IPS DF 4.7 (cell line): ENCODE data around the gene CD81.

Experiments used
- DNase-seq: peaks from one replicate; pipeline ENCODE4 v3.0.0-alpha.2; 2013; ENCODE audit warnings: low spot score; ENCODE audit errors: extremely low read depth

Gene CD81

DNA sequence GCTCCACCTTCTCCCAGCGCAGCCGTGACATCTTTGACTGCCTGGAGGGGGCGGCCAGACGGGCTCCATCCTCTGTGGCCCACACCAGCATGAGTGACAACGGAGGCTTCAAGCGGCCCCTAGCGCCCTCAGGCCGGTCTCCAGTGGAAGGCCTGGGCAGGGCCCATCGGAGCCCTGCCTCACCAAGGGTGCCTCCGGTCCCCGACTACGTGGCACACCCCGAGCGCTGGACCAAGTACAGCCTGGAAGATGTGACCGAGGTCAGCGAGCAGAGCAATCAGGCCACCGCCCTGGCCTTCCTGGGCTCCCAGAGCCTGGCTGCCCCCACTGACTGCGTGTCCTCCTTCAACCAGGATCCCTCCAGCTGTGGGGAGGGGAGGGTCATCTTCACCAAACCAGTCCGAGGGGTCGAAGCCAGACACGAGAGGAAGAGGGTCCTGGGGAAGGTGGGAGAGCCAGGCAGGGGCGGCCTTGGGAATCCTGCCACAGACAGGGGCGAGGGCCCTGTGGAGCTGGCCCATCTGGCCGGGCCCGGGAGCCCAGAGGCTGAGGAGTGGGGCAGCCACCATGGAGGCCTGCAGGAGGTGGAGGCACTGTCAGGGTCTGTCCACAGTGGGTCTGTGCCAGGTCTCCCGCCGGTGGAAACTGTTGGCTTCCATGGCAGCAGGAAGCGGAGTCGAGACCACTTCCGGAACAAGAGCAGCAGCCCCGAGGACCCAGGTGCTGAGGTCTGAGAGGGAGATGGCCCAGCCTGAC lies 26.0 kb downstream of the CD81 start:
- DNase-seq = no peak

DNA sequence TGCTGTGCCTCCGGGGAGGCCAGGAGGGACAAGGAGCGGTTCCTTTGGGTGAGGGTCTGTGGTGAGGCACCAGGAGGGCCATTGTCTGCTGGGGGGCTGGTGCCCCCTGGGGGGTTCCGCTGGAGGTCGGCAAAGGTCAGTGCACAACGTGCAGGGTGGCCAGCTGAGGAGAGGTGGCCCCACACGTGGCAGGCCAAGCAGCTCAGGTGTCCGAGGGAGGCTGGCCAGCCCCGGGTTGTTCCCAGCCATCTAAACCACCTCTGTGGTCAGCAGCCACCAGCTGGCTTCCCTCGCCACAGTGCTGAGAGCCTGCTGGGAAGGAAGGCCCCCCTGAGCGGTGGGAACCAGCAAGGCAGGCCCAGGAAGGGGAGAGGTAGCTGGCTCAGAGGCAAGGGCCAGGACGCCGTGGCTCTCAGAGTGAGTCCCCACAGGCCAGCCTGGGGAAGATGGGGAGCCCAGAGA lies 27.7 kb downstream of the CD81 start:
- DNase-seq = no peak

DNA sequence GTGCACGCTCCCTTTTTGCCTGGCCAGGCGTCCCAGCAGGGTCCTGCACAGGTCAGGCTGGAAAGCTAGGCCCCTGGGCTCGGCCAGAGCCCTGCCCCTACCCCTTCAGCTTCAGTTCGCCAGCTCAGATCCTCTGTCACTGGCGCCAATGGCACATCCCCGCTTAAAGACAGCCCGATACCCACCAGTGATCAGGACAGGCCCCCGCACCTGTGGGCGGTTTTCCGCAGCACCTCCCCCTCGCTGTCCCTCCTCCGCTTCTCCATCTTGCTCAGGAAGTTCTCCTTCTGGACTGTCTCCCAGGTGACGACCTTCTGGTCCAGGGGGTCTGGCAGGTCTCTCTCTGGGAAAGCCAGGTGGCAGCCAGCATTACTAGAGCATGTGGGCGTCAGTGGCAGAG lies 29.3 kb downstream of the CD81 start:
- no peak for DNase-seq

DNA sequence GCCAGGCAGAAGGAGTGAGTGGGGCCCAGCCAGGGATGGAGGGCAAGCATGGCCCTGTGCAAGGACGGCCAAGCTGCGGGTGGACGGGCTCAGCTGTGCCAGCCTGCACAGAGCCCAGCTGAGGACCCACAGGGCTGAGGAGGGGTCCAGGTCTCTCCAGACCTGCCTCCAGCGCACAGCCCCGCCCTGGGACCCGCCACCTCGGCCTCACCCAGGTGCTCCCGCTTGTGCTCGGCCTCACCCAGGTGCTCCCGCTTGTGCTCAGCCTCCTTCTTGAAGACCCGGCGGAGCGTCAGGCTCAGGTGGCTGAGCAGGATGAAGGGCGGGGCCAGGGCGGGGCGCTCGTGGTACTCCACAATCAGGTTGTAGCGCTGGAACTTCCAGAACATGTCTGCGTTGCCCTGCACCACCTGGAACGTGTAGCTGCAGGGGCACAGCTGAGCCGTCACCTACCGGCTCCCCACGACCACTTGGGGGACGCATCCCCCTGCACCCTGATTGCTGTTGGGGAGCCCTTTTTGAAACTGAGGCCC lies 29.8 kb downstream of the CD81 start:
- DNase-seq = no peak

DNA sequence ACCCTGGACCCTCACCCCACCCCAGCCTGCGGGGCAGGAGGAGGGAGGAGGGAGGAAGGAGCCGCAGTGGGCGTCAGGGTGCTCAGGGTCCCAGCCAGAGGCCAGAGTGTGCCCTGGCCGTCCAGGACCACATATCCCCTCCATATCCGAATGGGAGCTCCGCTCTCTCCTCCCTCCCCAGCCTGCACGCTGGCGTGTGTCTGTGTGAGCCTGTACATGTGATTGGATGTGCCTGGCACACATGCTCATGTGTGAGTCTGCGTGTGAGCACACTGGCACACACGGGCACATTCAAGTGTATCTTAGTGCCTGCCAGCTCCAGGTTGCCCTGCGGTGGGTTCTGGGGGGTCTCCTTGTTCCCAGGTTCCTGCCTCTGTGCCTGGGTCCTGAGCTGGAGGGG lies 31.6 kb downstream of the CD81 start:
- DNase-seq = no peak

DNA sequence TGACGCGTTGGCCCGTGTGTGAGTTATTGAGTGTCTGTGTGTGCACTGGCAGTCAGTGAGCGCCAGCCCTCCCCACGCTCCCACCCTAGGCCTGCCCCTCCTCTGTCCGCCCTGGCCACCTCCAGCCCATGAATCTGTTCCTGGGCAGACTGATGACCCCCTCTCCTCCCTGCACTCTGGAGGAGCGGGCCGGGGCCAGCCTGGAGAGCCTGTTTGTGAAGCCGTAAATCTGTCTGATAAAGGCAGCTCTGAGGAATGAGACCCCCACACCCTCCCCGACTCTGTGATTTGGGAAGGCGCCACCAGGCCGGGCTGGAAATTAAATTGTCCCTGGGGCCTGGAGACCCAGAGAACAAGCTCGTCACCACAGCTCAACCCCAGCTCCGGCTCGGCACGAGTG lies 32.0 kb downstream of the CD81 start:
- no peak for DNase-seq

DNA sequence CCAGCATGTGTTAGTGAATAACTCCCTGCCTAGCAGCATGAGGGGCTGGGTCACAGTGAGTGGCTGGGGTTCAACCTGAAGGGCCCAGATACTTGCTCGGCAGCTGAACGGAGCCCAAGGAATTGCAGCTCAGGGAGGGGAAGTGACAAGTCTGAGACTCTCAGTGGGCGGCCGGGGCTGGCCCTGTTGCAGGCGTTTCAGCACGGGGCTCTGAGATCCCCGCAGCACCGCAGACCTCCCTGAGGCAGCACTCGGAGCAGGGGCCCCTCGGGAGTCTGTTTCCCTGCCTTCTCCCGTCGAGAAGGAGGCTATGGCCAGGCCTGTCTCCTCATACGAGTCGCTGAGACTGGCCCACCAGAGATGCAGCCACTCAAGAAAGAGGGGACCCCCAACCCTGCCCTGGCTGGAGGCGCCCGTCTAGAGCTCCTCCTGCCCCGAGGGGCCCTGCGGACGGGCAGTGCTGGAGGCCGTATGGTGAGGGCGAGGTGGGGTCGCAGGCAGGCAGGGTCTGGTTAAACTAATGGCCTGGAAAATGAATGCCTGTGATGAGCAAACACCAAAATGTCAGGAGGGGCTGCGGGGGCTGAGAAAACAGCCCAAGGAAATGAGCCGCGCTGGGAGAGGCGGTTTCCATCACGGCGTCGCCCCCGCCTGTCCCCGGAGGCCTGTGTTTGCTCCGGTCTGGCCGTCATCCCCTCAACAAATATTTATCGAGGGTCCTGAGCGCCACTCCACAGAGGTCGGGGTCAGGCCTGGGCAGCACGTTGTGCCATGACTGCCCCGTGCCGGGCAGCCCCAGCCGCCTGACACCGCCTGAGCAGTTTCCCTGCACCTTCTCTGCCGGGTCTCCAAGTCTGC lies 32.7 kb downstream of the CD81 start:
- no peak for DNase-seq

DNA sequence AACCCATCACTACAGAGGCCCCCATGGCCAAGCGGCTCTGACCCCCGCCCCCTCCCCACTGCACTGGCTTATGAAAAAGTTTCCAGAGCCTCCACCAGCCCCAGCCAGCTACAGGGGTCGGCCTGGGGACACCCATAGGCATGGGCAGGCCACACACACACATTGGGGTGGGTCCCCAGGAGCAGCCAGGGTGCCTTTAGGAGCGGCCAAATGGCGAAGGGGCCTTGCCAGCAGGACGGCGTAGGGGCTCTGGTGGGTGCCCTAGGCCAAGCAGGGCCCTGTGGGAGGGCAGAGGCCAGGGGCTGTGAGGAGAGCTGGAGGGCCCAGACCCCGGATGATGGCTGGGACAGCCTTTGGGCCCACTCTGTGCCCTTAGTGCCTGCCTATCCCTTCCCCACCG lies 33.5 kb downstream of the CD81 start:
- no peak for DNase-seq

DNA sequence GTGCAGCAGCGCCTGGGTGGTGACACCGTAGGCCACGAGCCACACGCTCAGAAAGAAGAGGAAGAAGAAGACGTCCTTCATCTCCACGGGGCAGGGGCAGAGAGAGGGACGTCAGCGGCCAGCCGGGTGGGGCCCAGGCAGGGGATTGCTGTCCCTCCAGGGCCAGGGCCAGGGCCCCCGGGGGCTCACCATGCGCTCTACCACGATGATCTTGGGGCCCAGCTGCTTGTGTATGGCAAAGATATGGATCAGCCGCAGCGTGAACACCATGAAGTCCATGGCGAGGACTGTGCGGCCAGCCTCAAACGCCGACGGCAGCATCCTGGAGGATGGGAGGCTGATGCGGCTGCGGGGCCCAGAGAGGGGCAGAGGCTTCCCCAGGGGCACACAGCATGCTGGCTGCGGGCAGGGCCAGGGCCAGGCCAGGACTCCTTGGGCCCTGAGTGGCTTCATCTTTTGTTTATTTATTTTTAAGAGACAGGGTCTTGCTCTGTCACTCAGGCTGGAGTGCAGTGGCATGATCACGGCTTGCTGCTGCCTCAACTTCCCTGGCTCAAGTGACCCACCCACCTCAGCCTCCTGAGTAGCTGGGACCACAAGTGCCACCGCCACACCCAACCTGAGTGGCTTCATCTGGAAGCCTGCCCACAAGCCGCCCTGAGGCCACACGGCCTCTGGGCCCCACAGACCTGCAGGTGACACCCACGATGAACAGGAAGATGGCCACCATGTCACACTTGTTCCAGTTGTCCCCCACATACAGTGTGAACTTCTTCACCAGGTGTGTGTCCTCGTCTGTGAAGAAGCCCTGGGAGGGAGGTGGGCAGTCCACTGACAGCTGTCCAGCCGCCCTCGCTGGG lies 34.6 kb downstream of the CD81 start:
- no peak for DNase-seq

DNA sequence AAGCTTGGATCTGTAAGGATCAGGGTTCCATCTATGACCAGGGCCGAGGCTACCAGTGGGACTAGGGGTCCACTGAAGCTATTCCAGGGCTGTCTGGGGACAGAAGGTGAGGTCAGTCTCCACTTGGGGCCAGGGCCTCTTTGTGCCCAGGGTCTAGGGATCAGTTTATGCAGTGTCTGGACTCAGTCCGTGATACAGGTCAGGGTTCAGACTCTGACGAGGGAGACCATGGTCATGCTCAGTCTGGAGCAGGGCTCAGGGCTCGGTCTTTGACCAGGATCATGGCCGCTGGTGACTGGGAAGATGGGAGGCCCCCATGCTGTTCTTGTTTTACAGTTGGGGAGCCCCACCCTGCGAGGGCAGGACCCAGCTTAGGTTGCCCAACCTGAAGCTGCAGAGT lies 35.2 kb downstream of the CD81 start:
- no peak for DNase-seq

DNA sequence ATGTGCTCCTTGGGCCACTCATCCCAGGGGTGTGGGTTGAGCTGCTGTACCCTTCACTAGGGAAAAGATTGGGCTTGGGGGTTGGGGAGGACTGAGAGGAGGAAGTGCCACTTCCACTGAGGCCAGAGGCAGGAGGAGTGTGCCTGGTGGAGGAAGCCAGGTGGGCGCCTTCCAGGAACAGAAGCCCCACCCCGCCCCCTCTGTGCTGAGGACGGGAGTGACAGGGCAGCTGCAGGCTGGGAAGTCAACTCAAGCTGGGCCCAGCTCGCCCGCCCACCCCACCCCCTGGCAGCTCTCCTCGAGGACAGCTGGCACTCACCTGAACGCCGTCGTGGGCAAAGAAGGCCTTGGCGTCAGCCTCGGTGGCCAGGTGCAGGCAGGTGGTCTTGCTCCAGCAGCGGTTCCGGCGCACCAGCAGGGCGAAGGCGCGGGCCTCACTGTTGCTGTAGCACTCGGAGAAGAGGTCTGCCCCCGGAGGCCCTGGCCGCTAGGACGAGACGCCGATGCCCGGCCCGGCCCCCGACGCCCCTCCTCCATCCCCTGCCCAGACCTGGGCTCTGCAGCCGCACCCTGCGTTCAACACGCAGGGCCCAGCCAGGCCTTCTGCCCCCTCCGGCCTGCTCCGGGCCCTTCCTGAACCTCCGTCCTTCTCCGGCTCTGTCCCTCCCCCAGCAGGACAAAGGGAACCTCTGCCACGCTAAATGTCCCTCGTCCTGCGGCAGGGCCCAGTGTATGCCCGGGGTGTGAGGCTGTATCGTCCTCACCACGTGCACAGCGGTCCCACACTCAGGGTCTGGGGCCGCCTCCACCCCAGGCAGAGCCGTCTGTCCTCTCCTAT lies 36.9 kb downstream of the CD81 start:
- DNase-seq = no peak

DNA sequence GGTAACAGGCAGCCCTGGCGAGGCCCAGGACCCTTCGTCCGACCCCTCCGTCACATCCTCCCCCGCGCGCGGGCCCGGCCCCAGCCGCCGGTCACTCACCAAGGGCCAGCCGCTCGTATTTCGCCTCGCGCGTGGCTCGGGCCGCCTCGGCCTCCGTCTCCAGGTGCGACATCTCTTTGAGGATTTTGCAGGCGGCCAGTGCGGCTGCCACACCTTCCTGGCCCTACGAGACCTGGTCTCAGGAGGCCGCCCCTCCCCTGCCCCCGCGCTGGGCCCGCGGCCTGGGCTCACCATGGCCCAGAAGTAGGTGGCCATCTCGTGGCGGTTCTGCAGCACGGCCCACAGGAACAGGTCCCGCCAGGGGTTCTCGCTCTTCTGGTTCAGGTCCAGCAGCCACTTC lies 37.5 kb downstream of the CD81 start:
- no peak for DNase-seq

DNA sequence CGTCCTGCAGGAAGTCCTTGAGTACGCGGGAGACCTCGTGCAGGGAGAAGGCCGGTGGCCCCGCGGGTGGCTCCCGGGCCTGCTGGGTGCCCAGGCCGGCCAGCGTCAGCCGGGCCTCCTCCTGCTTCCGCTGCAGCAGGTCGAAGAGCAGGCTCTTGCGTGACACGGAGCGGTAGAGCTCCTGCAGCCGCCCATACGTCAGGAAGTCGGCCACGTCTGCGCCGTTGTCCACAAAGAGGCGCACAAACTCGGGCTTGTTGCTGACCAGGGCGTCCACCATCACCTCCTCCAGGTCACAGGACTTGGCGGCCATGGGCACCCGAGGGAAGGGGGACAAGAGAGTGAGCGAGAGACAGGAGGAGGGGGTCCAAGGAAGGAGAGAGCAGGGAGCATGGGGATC lies 38.1 kb downstream of the CD81 start:
- DNase-seq = no peak

DNA sequence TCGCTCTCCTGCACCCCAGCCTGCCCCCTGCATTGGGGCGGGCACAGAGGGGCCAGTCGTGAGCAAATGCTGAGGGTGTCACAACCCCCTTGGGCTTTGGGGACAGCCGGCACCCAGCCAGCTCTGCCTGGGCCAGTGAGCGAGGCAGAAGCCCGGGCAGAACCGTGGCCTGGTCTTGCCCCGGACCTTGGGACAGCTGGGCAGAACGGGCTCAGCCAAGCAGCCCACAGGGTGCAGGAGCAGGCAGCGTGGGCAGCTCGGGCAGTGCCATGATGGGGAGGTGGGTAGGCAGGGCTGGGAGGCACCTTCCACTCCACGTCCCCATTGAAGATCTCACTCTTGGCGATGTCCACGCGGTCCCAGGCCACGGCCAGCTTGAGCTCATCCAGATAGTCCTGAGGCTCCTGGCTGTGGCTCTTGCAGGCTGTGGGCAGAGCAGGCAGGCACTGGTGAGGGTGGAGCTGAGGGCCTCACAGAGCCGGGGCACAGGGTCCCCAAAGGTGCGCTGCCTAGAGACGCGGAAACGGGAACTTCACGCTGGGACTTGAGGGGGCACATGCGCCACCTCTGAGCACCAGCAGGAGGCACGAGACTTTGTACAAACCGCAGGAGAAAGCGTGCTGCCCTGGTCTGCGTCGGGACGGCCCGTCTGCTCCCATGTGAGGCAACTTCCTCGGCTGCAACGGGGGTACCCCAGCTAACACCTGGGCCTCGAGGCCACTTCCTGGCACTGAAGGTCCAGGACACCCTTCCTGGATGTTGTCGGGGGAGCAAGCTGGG lies 38.7 kb downstream of the CD81 start:
- DNase-seq = no peak

DNA sequence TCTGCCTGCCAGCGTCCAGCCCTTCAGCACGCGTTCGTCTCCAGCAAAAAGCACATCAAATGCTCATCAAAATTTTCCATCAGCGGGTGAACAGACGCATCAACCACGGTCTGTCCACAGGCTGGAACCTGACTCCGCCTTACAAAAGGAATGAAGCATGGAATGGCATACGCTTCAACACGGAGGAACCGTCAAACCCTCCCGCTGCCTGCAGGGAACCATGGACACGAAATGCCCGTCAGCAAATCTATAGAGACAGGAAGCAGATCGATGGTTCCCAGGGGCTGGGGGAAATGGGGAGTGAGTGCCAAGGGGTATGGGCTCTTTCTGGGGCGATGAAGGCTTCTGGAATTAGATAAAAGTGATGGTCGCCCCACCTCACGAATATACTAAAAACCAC lies 39.7 kb downstream of the CD81 start:
- DNase-seq = no peak

DNA sequence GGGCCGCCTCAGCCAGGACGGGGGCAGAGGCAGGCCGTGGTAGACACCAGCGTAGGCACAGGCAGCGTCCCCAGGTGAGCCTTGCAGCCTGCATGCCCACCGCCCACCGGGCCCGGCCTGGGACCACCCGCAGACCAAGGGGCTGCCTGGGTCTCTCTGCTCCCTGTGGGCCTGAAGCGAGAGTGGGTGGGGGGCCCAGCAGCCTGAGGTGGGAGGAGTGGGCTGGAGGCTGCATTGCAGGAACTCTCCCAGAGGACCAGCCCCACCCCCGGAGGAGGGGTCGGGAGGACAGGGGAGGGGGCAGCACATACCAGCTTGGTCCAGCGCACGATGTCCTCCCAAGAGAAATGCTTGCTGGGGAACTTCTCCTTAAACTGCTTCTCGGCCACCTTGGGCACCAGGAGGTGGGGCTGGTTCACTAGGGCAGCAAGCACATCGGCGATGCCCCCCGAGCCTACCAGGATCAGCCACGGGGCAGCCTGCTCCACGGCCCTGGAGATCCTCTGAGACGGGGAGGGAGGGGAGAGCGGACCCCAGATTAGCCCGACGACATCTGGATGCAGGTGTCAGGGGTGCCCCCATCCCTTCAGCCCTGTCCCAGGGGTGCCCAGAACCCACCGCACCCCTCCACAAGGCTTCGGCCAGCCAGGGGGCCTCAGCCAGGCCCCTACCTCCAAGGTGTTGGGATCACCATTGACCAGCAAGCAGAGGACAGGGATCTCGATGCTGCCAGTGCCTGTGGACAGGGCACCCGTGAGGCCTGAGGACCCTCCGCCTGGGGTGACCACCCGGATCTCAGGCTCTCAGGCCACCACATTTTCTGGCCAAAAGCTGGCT lies 41.0 kb downstream of the CD81 start:
- DNase-seq = no peak

DNA sequence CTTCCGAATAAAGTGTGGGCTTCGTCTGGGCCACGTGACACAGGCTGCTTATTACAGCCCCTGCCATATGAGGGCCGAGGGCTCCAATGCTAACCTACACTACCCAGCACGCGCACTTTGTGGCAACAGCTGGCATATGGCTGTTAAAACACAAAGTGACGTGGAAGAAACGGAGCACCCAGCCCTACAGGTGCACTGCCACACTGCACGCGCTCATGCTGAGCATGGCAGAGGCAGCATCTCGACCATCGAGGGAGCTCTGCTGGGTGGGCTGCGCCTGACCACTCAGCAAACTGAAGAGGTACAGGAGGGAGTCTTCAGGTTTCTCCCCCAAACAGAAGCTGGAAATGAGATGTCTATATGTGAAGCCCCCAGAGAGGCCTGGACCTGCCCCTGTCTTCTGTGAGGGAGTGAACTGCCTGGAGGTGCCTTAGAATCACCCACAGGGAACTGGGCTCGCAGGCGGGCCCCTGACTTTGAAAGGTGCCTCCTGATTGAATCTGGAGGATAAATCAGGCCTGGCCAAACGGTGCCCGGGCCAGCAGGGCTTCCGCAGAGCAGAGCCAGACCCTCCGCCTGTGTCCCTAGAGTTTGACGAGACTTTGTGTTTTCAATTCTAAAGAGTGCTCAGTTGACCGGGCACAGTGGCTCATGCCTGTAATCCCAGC lies 41.7 kb downstream of the CD81 start:
- DNase-seq = no peak
